Mesenchymal stem cell (in vitro differentiated cells and primary cell): ENCODE measurements around the gene ELK4.

Experiments used
- DNase-seq: peaks from one replicate; pipeline ENCODE4 v3.0.0-alpha.2; 2013
- H2AFZ ChIP-seq: one replicate; pipeline ENCODE4 v1.6.1; 2013; ENCODE audit warnings: low read depth, mild to moderate bottlenecking, control low read depth, inconsistent platforms, low read length, moderate library complexity
- H2AK5ac ChIP-seq: 2 replicates; pipeline ENCODE4 v1.6.1; 2013; ENCODE audit warnings: low read length, moderate library complexity, mild to moderate bottlenecking, inconsistent platforms; ENCODE audit not compliant: severe bottlenecking
- H2BK120ac ChIP-seq: one replicate; pipeline ENCODE4 v1.6.1; 2013; ENCODE audit warnings: low read depth, mild to moderate bottlenecking, inconsistent platforms, low read length, moderate library complexity
- H2BK12ac ChIP-seq, 2 experiments: one replicate each; pipeline ENCODE4 v1.6.1; 2013; ENCODE audit warnings: inconsistent platforms in 2 of 2, low read length in 2 of 2, mild to moderate bottlenecking in 2 of 2, moderate library complexity in 2 of 2, control low read depth in 1 of 2
- H2BK15ac ChIP-seq: one replicate; pipeline ENCODE4 v1.6.1; 2013; ENCODE audit warnings: mild to moderate bottlenecking, low read depth, inconsistent platforms; ENCODE audit not compliant: poor library complexity, severe bottlenecking
- H2BK5ac ChIP-seq: 2 replicates; pipeline ENCODE4 v1.6.1; 2013; ENCODE audit warnings: low read depth, mild to moderate bottlenecking, low read length, control low read depth, inconsistent platforms; ENCODE audit not compliant: poor library complexity, severe bottlenecking
- H3K14ac ChIP-seq, 2 experiments: one replicate each; pipeline ENCODE4 v1.6.1; 2013; ENCODE audit warnings: inconsistent platforms in 2 of 2, low read length in 2 of 2, control low read depth in 1 of 2, mild to moderate bottlenecking in 1 of 2, moderate library complexity in 1 of 2
- H3K18ac ChIP-seq, 2 experiments: one replicate each; pipeline ENCODE4 v1.6.1; 2013; ENCODE audit warnings: inconsistent platforms in 2 of 2, low read length in 2 of 2, control low read depth in 1 of 2, low read depth in 1 of 2, mild to moderate bottlenecking in 1 of 2
- H3K23ac ChIP-seq, 2 experiments: one replicate each; pipeline ENCODE4 v1.6.1; 2013; ENCODE audit warnings: inconsistent platforms in 2 of 2, low read length in 2 of 2, mild to moderate bottlenecking in 2 of 2, moderate library complexity in 2 of 2, control low read depth in 1 of 2
- H3K27ac ChIP-seq: 2 replicates; pipeline ENCODE4 v1.5.1; 2013; ENCODE audit warnings: mild to moderate bottlenecking, moderate library complexity, low read length, control low read depth, inconsistent platforms; ENCODE audit not compliant: poor library complexity, severe bottlenecking
- H3K27me3 ChIP-seq, 2 experiments: 2 replicates each; pipeline versions ENCODE4 v1.6.1 to v1.7.0; 2013; ENCODE audit warnings: low read length in 2 of 2, mild to moderate bottlenecking in 2 of 2, moderate library complexity in 2 of 2, control low read depth in 1 of 2, inconsistent platforms in 1 of 2; ENCODE audit not compliant: control insufficient read depth in 1 of 2, insufficient read depth in 1 of 2
- H3K36me3 ChIP-seq, 2 experiments: 2 replicates each; pipeline versions ENCODE4 v1.6.1 to v1.7.0; 2013; ENCODE audit warnings: low read length in 2 of 2, control low read depth in 1 of 2, inconsistent platforms in 1 of 2, low read depth in 1 of 2, mild to moderate bottlenecking in 1 of 2; ENCODE audit not compliant: insufficient read depth in 2 of 2, control insufficient read depth in 1 of 2
- H3K4ac ChIP-seq, 2 experiments: one replicate each; pipeline ENCODE4 v1.6.1; 2013; ENCODE audit warnings: inconsistent platforms in 2 of 2, low read length in 2 of 2, mild to moderate bottlenecking in 2 of 2, moderate library complexity in 2 of 2, control low read depth in 1 of 2, low read depth in 1 of 2
- H3K4me1 ChIP-seq: 2 replicates; pipeline ENCODE4 v1.6.1; 2013; ENCODE audit warnings: low read depth, low read length, control low read depth; ENCODE audit not compliant: control insufficient read depth, insufficient read depth
- H3K4me2 ChIP-seq: 2 replicates; pipeline ENCODE4 v1.6.1; 2013; ENCODE audit warnings: low read length, mild to moderate bottlenecking, inconsistent platforms; ENCODE audit not compliant: poor library complexity, severe bottlenecking
- H3K4me3 ChIP-seq, 2 experiments: 2 replicates each; pipeline versions ENCODE4 v1.5.1 to v1.7.0; 2013; ENCODE audit warnings: low read length in 2 of 2, mild to moderate bottlenecking in 2 of 2, control low read depth in 1 of 2, low read depth in 1 of 2; ENCODE audit not compliant: insufficient read depth in 1 of 2
- H3K79me1 ChIP-seq: replicated peaks from 2 replicates; pipeline ENCODE4 v1.6.1; 2013; ENCODE audit warnings: mild to moderate bottlenecking, control low read depth, low read length, inconsistent platforms; ENCODE audit not compliant: poor library complexity, severe bottlenecking
- H3K9ac ChIP-seq: 2 replicates; pipeline ENCODE4 v1.7.0; 2013; ENCODE audit warnings: mild to moderate bottlenecking, low read length, moderate library complexity
- H3K9me3 ChIP-seq: 2 replicates; pipeline ENCODE4 v1.7.0; 2013; ENCODE audit warnings: mild to moderate bottlenecking, low read length; ENCODE audit not compliant: control insufficient read depth
- H4K8ac ChIP-seq: one replicate; pipeline ENCODE4 v1.6.1; 2013; ENCODE audit warnings: inconsistent platforms, mild to moderate bottlenecking, low read length, moderate library complexity
- H4K91ac ChIP-seq: one replicate; pipeline ENCODE4 v1.6.1; 2013; ENCODE audit warnings: mild to moderate bottlenecking, low read length, inconsistent platforms
- WGBS: methylation state at CpG from one replicate; pipeline ENCODE4 v1.1.7; 2013; ENCODE audit warnings: mixed read lengths; 5-methylcytosine and 5-hydroxymethylcytosine counted together

ELK4 gene

GRCh38 chr1:205568469-205569361 is 63.1 kb downstream of the ELK4 start:
- peak overlapping the region in 1 of 2 experiments; percentile 86 for H3K23ac ChIP-seq
- 9% methylated on average over 37 of the region's 90 CpGs for WGBS
- no peak overlapping the region for H2BK12ac ChIP-seq
- no peak overlapping the region for H2BK5ac ChIP-seq
- peaks cover 78 to 91% of the 10 kb centered on the region in 2 experiments for H3K27me3 ChIP-seq
- no peak overlapping the region for H3K27ac ChIP-seq
- no peaks in the 10 kb centered on the region for H3K9me3 ChIP-seq
- H3K79me1 ChIP-seq, result no peaks in the 10 kb centered on the region
- peak overlapping the region in 1 of 2 experiments; percentile 50 for H3K18ac ChIP-seq
- H3K4ac ChIP-seq, result no peak overlapping the region
- no peak overlapping the region for H4K8ac ChIP-seq
- no peak overlapping the region for H2BK120ac ChIP-seq
- H3K4me3 ChIP-seq, result peak overlapping the region in 1 of 2 experiments; percentile 27
- H3K36me3 ChIP-seq, result no peaks in the 10 kb centered on the region
- no peak overlapping the region for H2AFZ ChIP-seq
- H4K91ac ChIP-seq, result no peak overlapping the region
- H3K14ac ChIP-seq, result no peak overlapping the region
- no peak for DNase-seq
- no peak overlapping the region for H2AK5ac ChIP-seq
- H2BK15ac ChIP-seq, result no peak overlapping the region
- no peak overlapping the region for H3K9ac ChIP-seq
- H3K4me2 ChIP-seq, result peak overlapping the region; percentile 50
- H3K4me1 ChIP-seq, result peaks cover 8% of the 10 kb centered on the region

DNA sequence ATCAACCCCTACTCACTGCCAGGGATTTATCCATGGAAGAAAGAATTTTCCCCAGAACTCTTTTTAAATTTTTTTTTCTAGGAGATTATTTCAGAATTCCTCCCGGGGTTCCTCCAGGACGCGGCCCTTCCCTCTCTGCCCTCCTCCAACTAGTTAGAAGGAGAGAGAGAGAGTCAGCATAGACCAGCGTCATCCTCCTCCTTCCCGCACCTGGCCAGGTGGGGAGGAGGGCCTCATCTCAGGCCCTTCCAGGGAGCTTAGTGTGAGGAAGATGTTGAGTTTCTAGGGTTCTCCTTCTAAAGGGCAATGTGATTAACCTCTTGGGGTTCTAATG is 63.7 kb downstream of the ELK4 start:
- Histone ChIP-seq H3K4ac (no peak overlapping the region), H3K4me1 (peaks cover 8% of the 10 kb centered on the region)
- no CpG with 5 or more reads among the region's 5 CpGs for WGBS

DNA sequence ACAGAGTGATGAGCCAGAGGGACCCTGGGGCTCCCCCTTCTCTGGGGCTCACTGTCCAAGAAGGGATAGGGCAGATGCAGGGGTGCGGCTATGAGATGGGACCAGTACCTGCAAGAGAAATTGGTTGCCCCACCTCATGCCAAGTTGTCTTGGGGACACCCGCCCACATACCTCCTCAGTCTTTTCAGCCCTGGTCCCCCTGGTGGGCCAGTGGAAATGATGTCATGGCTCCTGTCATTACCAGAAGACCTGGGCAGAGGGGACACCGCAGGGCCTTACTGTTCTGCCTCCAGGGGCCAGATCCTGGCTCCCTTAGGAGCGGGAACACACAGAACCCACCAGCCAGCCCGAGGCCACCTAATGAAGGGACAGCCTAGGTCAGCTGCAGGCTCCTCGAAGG is 64.1 kb downstream of the ELK4 start:
- H2AK5ac ChIP-seq, result no peak overlapping the region
- H3K4me2 ChIP-seq, result no peak overlapping the region
- no peak overlapping the region for H3K14ac ChIP-seq
- no peak overlapping the region for H2AFZ ChIP-seq
- H3K4me3 ChIP-seq, result no peak overlapping the region
- H2BK15ac ChIP-seq, result no peak overlapping the region
- H3K27ac ChIP-seq, result no peak overlapping the region
- no peak overlapping the region for H2BK5ac ChIP-seq
- no peak overlapping the region for H3K18ac ChIP-seq
- H3K9ac ChIP-seq, result no peak overlapping the region
- no peaks in the 10 kb centered on the region for H3K36me3 ChIP-seq
- peaks cover 8% of the 10 kb centered on the region for H3K4me1 ChIP-seq
- no peak overlapping the region for H2BK120ac ChIP-seq
- H3K4ac ChIP-seq, result no peak overlapping the region
- WGBS, result 71% methylated on average over 6 of the region's 6 CpGs
- H3K79me1 ChIP-seq, result no peaks in the 10 kb centered on the region
- H2BK12ac ChIP-seq, result no peak overlapping the region
- H4K8ac ChIP-seq, result no peak overlapping the region
- H3K23ac ChIP-seq, result no peak overlapping the region
- H3K9me3 ChIP-seq, result no peaks in the 10 kb centered on the region
- H4K91ac ChIP-seq, result no peak overlapping the region
- peaks cover 80 to 88% of the 10 kb centered on the region in 2 experiments for H3K27me3 ChIP-seq
- DNase-seq, result no peak

More for the DNA sequence above, 63.7 kb downstream of the ELK4 start:
- Histone ChIP-seq H2AFZ (no peak overlapping the region), H4K91ac (no peak overlapping the region), H3K27ac (no peak overlapping the region), H3K4me2 (no peak overlapping the region), H3K9ac (no peak overlapping the region), H2BK15ac (no peak overlapping the region), H3K27me3 (peaks cover 78 to 88% of the 10 kb centered on the region in 2 experiments), H3K18ac (no peak overlapping the region), H3K9me3 (no peaks in the 10 kb centered on the region), H4K8ac (no peak overlapping the region), H2BK5ac (no peak overlapping the region), H3K14ac (no peak overlapping the region), H2AK5ac (no peak overlapping the region), H3K4me3 (no peak overlapping the region), H3K23ac (no peak overlapping the region), H2BK120ac (no peak overlapping the region), H3K79me1 (no peaks in the 10 kb centered on the region), H3K36me3 (no peaks in the 10 kb centered on the region), H2BK12ac (no peak overlapping the region)
- DNase-seq, result no peak

DNA sequence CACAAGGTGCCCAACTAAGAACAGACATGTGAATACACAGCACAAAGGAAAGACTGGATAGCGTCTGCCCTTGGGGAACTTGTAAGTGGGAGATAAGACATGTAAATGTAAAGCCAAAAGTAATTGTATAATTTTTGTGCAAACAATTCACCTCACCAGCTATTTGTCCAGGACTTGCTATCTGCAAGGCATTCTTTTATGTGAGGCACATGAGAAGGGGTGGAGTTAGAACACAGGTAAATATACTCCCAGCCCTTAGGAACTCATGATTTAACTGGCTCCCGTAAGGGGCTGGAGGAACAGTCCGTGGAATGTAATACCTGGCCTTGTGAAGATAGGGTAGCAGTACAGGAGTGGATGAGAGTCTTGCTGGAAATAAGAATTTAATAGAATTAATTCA is 66.0 kb downstream of the ELK4 start:
- H3K9me3 ChIP-seq, result peaks cover 15% of the 10 kb centered on the region
- no peak overlapping the region for H3K18ac ChIP-seq
- no peak overlapping the region for H3K9ac ChIP-seq
- H3K79me1 ChIP-seq, result no peaks in the 10 kb centered on the region
- no peak overlapping the region for H3K4ac ChIP-seq
- no peak overlapping the region for H3K23ac ChIP-seq
- no peak for DNase-seq
- H3K27ac ChIP-seq, result no peak overlapping the region
- no peak overlapping the region for H2AK5ac ChIP-seq
- H3K36me3 ChIP-seq, result no peaks in the 10 kb centered on the region
- no peak overlapping the region for H4K8ac ChIP-seq
- no peak overlapping the region for H3K4me3 ChIP-seq
- no peak overlapping the region for H2BK120ac ChIP-seq
- no peak overlapping the region for H2BK5ac ChIP-seq
- H2AFZ ChIP-seq, result no peak overlapping the region
- H3K4me2 ChIP-seq, result no peak overlapping the region
- no peak overlapping the region for H3K14ac ChIP-seq
- H4K91ac ChIP-seq, result no peak overlapping the region
- peaks cover 65 to 83% of the 10 kb centered on the region in 2 experiments for H3K27me3 ChIP-seq
- peaks cover 8% of the 10 kb centered on the region for H3K4me1 ChIP-seq
- no peak overlapping the region for H2BK12ac ChIP-seq
- no peak overlapping the region for H2BK15ac ChIP-seq
- 83% methylated on average over 2 of the region's 3 CpGs for WGBS
